Mesothelial cell of epicardium (in vitro differentiated cells): ENCODE measurements around the gene PHACTR1. TPM values are rescaled to one million over a fixed set of nuclear protein-coding genes. Genes with fewer than 3 reads are reported as not detected.

Source experiments
- DNase-seq, 2 experiments: peaks; one replicate each; pipeline ENCODE4 v3.0.0; 2021; ENCODE audit warnings: low spot score in 2 of 2; ENCODE audit not compliant: unreplicated experiment in 2 of 2
- H3K27ac Mint-ChIP-seq: 2 replicates; pipeline ENCODE4 v1.8.0; 2021; ENCODE audit warnings: mixed read lengths
- H3K27me3 Mint-ChIP-seq: 2 replicates; pipeline ENCODE4 v1.8.0; 2021; ENCODE audit warnings: low read depth, mixed read lengths
- H3K36me3 Mint-ChIP-seq: 2 replicates; pipeline ENCODE4 v1.8.0; 2021; ENCODE audit warnings: mixed read lengths
- H3K4me1 Mint-ChIP-seq: 2 replicates; pipeline ENCODE4 v1.8.0; 2021; ENCODE audit warnings: mixed read lengths
- H3K4me3 Mint-ChIP-seq: 2 replicates; pipeline ENCODE4 v1.8.0; 2021; ENCODE audit warnings: mild to moderate bottlenecking, moderate library complexity, mixed read lengths
- H3K9me3 Mint-ChIP-seq: 2 replicates; pipeline ENCODE4 v1.8.0; 2021; ENCODE audit warnings: mixed read lengths
- CTCF ChIP-seq: fragments of 200-600 bp; sonication (generic); IDR thresholded peaks from one replicate; pipeline ENCODE4 v1.5.0; 2021; ENCODE audit warnings: antibody characterized with exemption; ENCODE audit not compliant: unreplicated experiment
- total RNA-seq: library from RNA; stranded (reverse); gene quantifications from 3 replicates; pipeline ENCODE4 v1.2.1, GENCODE V29; 2021

PHACTR1 gene
- total RNA-seq, 1 donor from 2014 or later, result 0.76 TPM

DNA sequence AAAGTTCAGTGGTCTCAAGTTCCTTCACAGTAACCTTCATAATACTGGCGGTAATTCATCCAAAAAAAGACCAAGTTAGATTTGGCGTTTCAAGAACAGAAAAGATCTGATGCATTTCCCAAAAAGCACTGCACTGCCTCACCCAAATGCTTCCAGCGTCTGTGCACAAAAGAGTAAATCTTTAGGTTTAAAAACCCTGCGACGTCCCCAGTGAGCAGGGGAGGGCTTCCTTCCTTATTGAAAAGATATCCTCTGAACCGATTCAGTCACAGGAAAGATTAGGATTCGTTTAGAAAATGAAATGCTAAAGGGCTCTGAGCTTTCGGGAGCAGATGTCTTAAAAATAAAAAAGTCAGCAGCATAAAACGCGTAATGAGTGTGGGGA is 611.1 kb downstream of the PHACTR1 start:
- peak overlapping the region; percentile 81 for H3K4me3 Mint-ChIP-seq
- H3K9me3 Mint-ChIP-seq, result no peaks in the 10 kb centered on the region
- H3K27ac Mint-ChIP-seq, result peak overlapping the region; percentile 95
- peaks cover 21% of the 10 kb centered on the region for H3K4me1 Mint-ChIP-seq
- no peaks in the 10 kb centered on the region for H3K27me3 Mint-ChIP-seq
- H3K36me3 Mint-ChIP-seq, result peaks cover 26% of the 10 kb centered on the region
- TF ChIP-seq CTCF, result no peak
- DNase-seq, result no peak

DNA sequence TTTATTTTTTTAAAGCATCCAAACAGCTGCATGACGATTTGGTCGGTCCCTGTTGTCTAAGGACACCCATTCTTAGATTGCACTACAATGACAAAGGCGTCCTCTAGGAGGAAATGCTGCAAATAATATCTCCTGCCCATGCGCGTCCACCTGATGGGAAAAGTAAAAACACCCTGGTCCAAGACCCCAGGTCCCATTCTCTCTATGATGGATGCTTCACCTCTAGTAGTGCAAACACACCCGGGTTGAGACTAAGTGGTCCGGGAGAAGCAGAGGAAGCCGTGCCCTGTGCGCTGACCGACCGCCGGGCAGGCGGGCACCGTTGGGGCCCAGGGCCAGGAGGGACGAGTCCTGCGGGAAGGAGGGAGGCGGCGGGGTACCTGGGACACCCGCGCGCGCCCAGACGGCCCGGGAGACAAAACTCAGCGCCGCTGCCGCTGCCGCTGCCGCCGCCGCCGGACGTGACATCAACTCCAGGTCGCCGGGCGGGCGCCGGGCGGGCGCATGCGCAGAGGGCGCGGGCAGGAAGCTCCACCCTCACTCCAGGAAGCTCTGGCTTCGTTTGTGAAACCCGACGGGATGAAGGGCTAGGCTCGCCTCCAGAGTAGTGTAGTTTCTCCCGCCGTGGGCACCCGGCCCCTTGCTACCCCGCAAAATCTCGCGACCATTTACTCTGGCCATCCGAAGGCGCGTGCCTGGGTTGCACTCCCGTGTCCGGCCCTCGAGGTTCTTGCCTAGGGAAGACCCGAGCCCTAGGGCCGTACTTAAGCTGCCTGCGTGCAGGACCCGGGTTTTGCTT is 611.7 kb downstream of the PHACTR1 start, which contains the start of gene TBC1D7:
TSS of gene TBC1D7 (minus strand) at position 462 of the 799 bp plus-strand sequence. CDS start 1,639 bp downstream, outside the sequence.
- Mint-ChIP-seq H3K27me3 (no peaks in the 10 kb centered on the region), H3K4me3 (peak within 1 kb of the TSS; percentile 81), H3K4me1 (peaks cover 21% of the 10 kb centered on the region), H3K27ac (peak within 1 kb of the TSS; percentile 96), H3K36me3 (peaks cover 24% of the 10 kb centered on the region), H3K9me3 (no peaks in the 10 kb centered on the region)
- no peak for TF ChIP-seq CTCF
- DNase-seq, result peak; percentile 83 to 97

- Mint-ChIP-seq H3K36me3 (peaks cover 19% of the 10 kb centered on the region), H3K9me3 (no peaks in the 10 kb centered on the region), H3K4me1 (peaks cover 21% of the 10 kb centered on the region), H3K4me3 (peak overlapping the region; percentile 81), H3K27ac (peak overlapping the region; percentile 96), H3K27me3 (no peaks in the 10 kb centered on the region)
- no peak for DNase-seq
- TF ChIP-seq CTCF, result no peak
Observed at GRCh38 chr6:13328875-13329183, 612.3 kb downstream of the PHACTR1 start.

GRCh38 chr6:13331516-13332348 is 615.2 kb downstream of the PHACTR1 start:
- TF ChIP-seq CTCF, result peak; percentile 75
- Mint-ChIP-seq H3K27me3 (no peaks in the 10 kb centered on the region), H3K36me3 (no peaks in the 10 kb centered on the region), H3K9me3 (no peaks in the 10 kb centered on the region), H3K27ac (no peak overlapping the region), H3K4me3 (no peak overlapping the region), H3K4me1 (peaks cover 18% of the 10 kb centered on the region)
- no peak for DNase-seq

GRCh38 chr6:13332349-13332706 is 615.8 kb downstream of the PHACTR1 start:
- H3K4me1 Mint-ChIP-seq, result peaks cover 14% of the 10 kb centered on the region
- H3K4me3 Mint-ChIP-seq, result no peak overlapping the region
- no peaks in the 10 kb centered on the region for H3K27me3 Mint-ChIP-seq
- TF ChIP-seq CTCF, result no peak
- DNase-seq, result no peak
- no peaks in the 10 kb centered on the region for H3K36me3 Mint-ChIP-seq
- no peaks in the 10 kb centered on the region for H3K9me3 Mint-ChIP-seq
- H3K27ac Mint-ChIP-seq, result no peak overlapping the region
